H9 (cell line): ENCODE results near the gene CPNE5. TPM values are rescaled to one million over a fixed set of nuclear protein-coding genes. Genes with fewer than 3 reads are reported as not detected.

Experiments
- DNase-seq: peaks from one replicate; pipeline ENCODE4 v3.0.0-alpha.2; 2017
- H2AFZ ChIP-seq: one replicate; pipeline ENCODE4 v1.6.1; 2013; ENCODE audit warnings: mild to moderate bottlenecking, low read length, control low read depth, moderate library complexity
- H2AK5ac ChIP-seq: 2 replicates; pipeline ENCODE4 v1.6.1; 2013; ENCODE audit warnings: low read length, control low read depth, mixed read lengths; ENCODE audit not compliant: insufficient read length
- H2BK120ac ChIP-seq: one replicate; pipeline ENCODE4 v1.6.1; 2013; ENCODE audit warnings: low read depth, mild to moderate bottlenecking, low read length, control low read depth, inconsistent platforms; ENCODE audit not compliant: poor library complexity, severe bottlenecking
- H2BK12ac ChIP-seq: 2 replicates; pipeline ENCODE4 v1.6.1; 2013; ENCODE audit warnings: low read length, control low read depth, mixed read lengths, low read depth; ENCODE audit not compliant: insufficient read length
- H2BK15ac ChIP-seq: 2 replicates; pipeline ENCODE4 v1.6.1; 2013; ENCODE audit warnings: low read depth, low read length, control low read depth
- H2BK20ac ChIP-seq: one replicate; pipeline ENCODE4 v1.6.1; 2013; ENCODE audit warnings: low read depth, mild to moderate bottlenecking, low read length, control low read depth, inconsistent platforms; ENCODE audit not compliant: poor library complexity, severe bottlenecking
- H2BK5ac ChIP-seq: 2 replicates; pipeline ENCODE4 v1.6.1; 2013; ENCODE audit warnings: low read length, control low read depth, mixed read lengths; ENCODE audit not compliant: insufficient read length
- H3K14ac ChIP-seq: 2 replicates; pipeline ENCODE4 v1.6.1; 2013; ENCODE audit warnings: low read length, control low read depth; ENCODE audit not compliant: insufficient read depth
- H3K18ac ChIP-seq: 2 replicates; pipeline ENCODE4 v1.6.1; 2013; ENCODE audit warnings: low read depth, mild to moderate bottlenecking, mixed read lengths, low read length, control low read depth; ENCODE audit not compliant: insufficient read length
- H3K23ac ChIP-seq: 2 replicates; pipeline ENCODE4 v1.6.1; 2013; ENCODE audit warnings: low read length, control low read depth, mixed read lengths, low read depth; ENCODE audit not compliant: insufficient read length
- H3K23me2 ChIP-seq: 2 replicates; pipeline ENCODE4 v1.6.1; 2013; ENCODE audit warnings: low read depth, mild to moderate bottlenecking, mixed read lengths, low read length, control low read depth; ENCODE audit not compliant: insufficient read length, poor library complexity, severe bottlenecking
- H3K27ac ChIP-seq: 2 replicates; pipeline ENCODE4 v1.5.1; 2013; ENCODE audit warnings: low read length, control low read depth, mixed read lengths, low read depth; ENCODE audit not compliant: insufficient read length
- H3K27me3 ChIP-seq: 2 replicates; pipeline ENCODE4 v1.6.1; 2013; ENCODE audit warnings: low read length, control low read depth, inconsistent platforms; ENCODE audit not compliant: insufficient read depth
- H3K4ac ChIP-seq: 2 replicates; pipeline ENCODE4 v1.6.1; 2013; ENCODE audit warnings: low read depth, mild to moderate bottlenecking, control low read depth, inconsistent platforms, low read length, moderate library complexity
- H3K4me1 ChIP-seq: 2 replicates; pipeline ENCODE4 v1.6.1; 2013; ENCODE audit warnings: low read length, control low read depth, inconsistent platforms; ENCODE audit not compliant: insufficient read depth
- H3K4me2 ChIP-seq: 2 replicates; pipeline ENCODE4 v1.6.1; 2013; ENCODE audit warnings: low read length, control low read depth, mixed read lengths; ENCODE audit not compliant: insufficient read length, insufficient read depth
- H3K56ac ChIP-seq: 2 replicates; pipeline ENCODE4 v1.6.1; 2013; ENCODE audit warnings: low read depth, mild to moderate bottlenecking, mixed read lengths, low read length, control low read depth; ENCODE audit not compliant: insufficient read length
- H3K79me1 ChIP-seq: 2 replicates; pipeline ENCODE4 v1.6.1; 2013; ENCODE audit warnings: low read depth, mild to moderate bottlenecking, moderate library complexity, low read length, control low read depth, inconsistent platforms; ENCODE audit not compliant: insufficient read depth, poor library complexity, severe bottlenecking
- H3K79me2 ChIP-seq: 2 replicates; pipeline ENCODE4 v1.6.1; 2013; ENCODE audit warnings: low read length, control low read depth, inconsistent platforms; ENCODE audit not compliant: insufficient read depth
- H3K9ac ChIP-seq: 2 replicates; pipeline ENCODE4 v1.6.1; 2013; ENCODE audit warnings: low read length, control low read depth, mixed read lengths; ENCODE audit not compliant: insufficient read length; ENCODE audit errors: extremely low read depth
- H3K9me3 ChIP-seq: one replicate; pipeline ENCODE4 v1.6.1; 2013; ENCODE audit warnings: low read depth, low read length, inconsistent platforms; ENCODE audit not compliant: control insufficient read depth
- H3T11ph ChIP-seq: one replicate; pipeline ENCODE4 v1.6.1; 2013; ENCODE audit warnings: mild to moderate bottlenecking, low read length, control low read depth, inconsistent platforms
- H4K20me1 ChIP-seq: one replicate; pipeline ENCODE4 v1.6.1; 2013; ENCODE audit not compliant: control insufficient read depth, insufficient read length, insufficient read depth
- H4K5ac ChIP-seq: 2 replicates; pipeline ENCODE4 v1.6.1; 2013; ENCODE audit warnings: low read depth, mild to moderate bottlenecking, mixed read lengths, low read length, control low read depth; ENCODE audit not compliant: insufficient read length
- H4K8ac ChIP-seq: replicated peaks from 2 replicates; pipeline ENCODE4 v1.6.1; 2013; ENCODE audit warnings: low read length, control low read depth, mixed read lengths, low read depth; ENCODE audit not compliant: insufficient read length
- H4K91ac ChIP-seq: 2 replicates; pipeline ENCODE4 v1.6.1; 2013; ENCODE audit warnings: low read depth, mild to moderate bottlenecking, moderate library complexity, mixed read lengths, low read length, control low read depth; ENCODE audit not compliant: insufficient read length
- H3K27ac Mint-ChIP-seq, 3 experiments: 2 replicates in 2 of 3; 3 replicates in 1 of 3; pipeline ENCODE4 v1.8.0; 2020 to 2021; ENCODE audit warnings: mixed read lengths in 3 of 3, mild to moderate bottlenecking in 1 of 3, moderate library complexity in 1 of 3
- H3K27me3 Mint-ChIP-seq: 2 replicates; pipeline ENCODE4 v1.8.0; 2021; ENCODE audit warnings: low read depth, mild to moderate bottlenecking, moderate library complexity, mixed read lengths
- H3K36me3 Mint-ChIP-seq, 3 experiments: 2 replicates in 2 of 3; 3 replicates in 1 of 3; pipeline ENCODE4 v1.8.0; 2020 to 2021; ENCODE audit warnings: low read depth in 3 of 3, mixed read lengths in 3 of 3; ENCODE audit not compliant: insufficient read depth in 1 of 3
- H3K4me1 Mint-ChIP-seq, 2 experiments: 2 replicates each; pipeline ENCODE4 v1.8.0; 2020; ENCODE audit warnings: mixed read lengths in 2 of 2
- H3K4me3 Mint-ChIP-seq, 2 experiments: 2 replicates in 1 of 2; 3 replicates in 1 of 2; pipeline ENCODE4 v1.8.0; 2020 to 2021; ENCODE audit warnings: mild to moderate bottlenecking in 2 of 2, mixed read lengths in 2 of 2, moderate library complexity in 1 of 2
- H3K9me3 Mint-ChIP-seq, 2 experiments: 2 replicates in 1 of 2; 3 replicates in 1 of 2; pipeline ENCODE4 v1.8.0; 2020; ENCODE audit warnings: mild to moderate bottlenecking in 2 of 2, mixed read lengths in 2 of 2, moderate library complexity in 1 of 2
- CTCF ChIP-seq: fragments of 200-600 bp; sonication (generic); conservative IDR thresholded peaks from 3 replicates; pipeline ENCODE4 v1.8.0; 2021; ENCODE audit warnings: antibody characterized with exemption, mild to moderate bottlenecking
- WGBS: extraction: QIAGEN DNeasy Blood & Tissue Kit; methylation state at CpG from one replicate; pipeline ENCODE4 v1.1.7; 2013; ENCODE audit warnings: missing lambda C conversion rate, low lambda C conversion rate, mixed read lengths; ENCODE audit not compliant: insufficient read length; ENCODE audit errors: extremely low coverage; 5-methylcytosine and 5-hydroxymethylcytosine counted together
- total RNA-seq: library from RNA; stranded (reverse); gene quantifications from 2 replicates; pipeline ENCODE4 v1.2.1, GENCODE V29; 2021

Gene CPNE5
- total RNA-seq, 1 experiment from 2014 or later = 0.52 TPM

- Histone ChIP-seq H4K91ac (no peak overlapping the region), H2BK20ac (no peak overlapping the region), H3K18ac (no peak overlapping the region), H3K27ac (no peak overlapping the region), H3K79me1 (no peaks in the 10 kb centered on the region), H3K9me3 (no peaks in the 10 kb centered on the region), H2BK120ac (no peak overlapping the region), H3K14ac (no peak overlapping the region), H3K4ac (no peak overlapping the region), H3K23ac (no peak overlapping the region), H3K23me2 (peaks cover 3% of the 10 kb centered on the region), H3K4me2 (peak overlapping the region; percentile 81), H2AFZ (no peak overlapping the region), H4K20me1 (no peaks in the 10 kb centered on the region), H3K4me1 (no peaks in the 10 kb centered on the region), H3K27me3 (no peaks in the 10 kb centered on the region), H3K9ac (no peak overlapping the region), H2BK5ac (no peak overlapping the region), H3K56ac (no peak overlapping the region), H4K5ac (no peak overlapping the region), H2AK5ac (no peak overlapping the region), H2BK12ac (no peak overlapping the region), H3T11ph (no peak overlapping the region), H3K79me2 (peaks cover 8% of the 10 kb centered on the region; the same call in 1 of the 2 replicates), H2BK15ac (no peak overlapping the region), H4K8ac (no peak overlapping the region)
- peaks cover 12 to 37% (median 34%) of the 10 kb centered on the region in 3 experiments; a peak in 6 of 7 replicates for H3K36me3 Mint-ChIP-seq
- TF ChIP-seq CTCF = no peak
- no peaks in the 10 kb centered on the region for H3K9me3 Mint-ChIP-seq
- no CpG with 5 or more reads among the region's 1 CpG for WGBS
- peak overlapping the region; percentile 99; a peak in 4 of 5 replicates for H3K4me3 Mint-ChIP-seq
- peaks cover 7% of the 10 kb centered on the region for H3K27me3 Mint-ChIP-seq
- H3K27ac Mint-ChIP-seq = no peak overlapping the region
- DNase-seq = no peak
- H3K4me1 Mint-ChIP-seq = peaks cover 7 to 16% of the 10 kb centered on the region in 2 experiments
These were observed 33.9 kb upstream of the CPNE5 start for GRCh38 chr6:36873115-36873514.
